Adipose tissue (tissue), 3 donors: ENCODE data around the gene COMMD8. TPM values are rescaled to one million over a fixed set of nuclear protein-coding genes. Genes with fewer than 3 reads are reported as not detected.

Source experiments
- H3K27ac ChIP-seq: one replicate; pipeline ENCODE4 v1.5.1; 2013; ENCODE audit warnings: low read depth, low read length
- WGBS, 3 donors: extraction: QIAGEN DNeasy Blood & Tissue Kit; methylation state at CpG; one replicate each; pipeline ENCODE4 v1.1.7; 2013; 5-methylcytosine and 5-hydroxymethylcytosine counted together
- polyA plus RNA-seq, 3 donors: library from polyadenylated mRNA; stranded (reverse); fragments of 200-250 nt; gene quantifications; one replicate each; pipeline ENCODE4 v1.2.3, GENCODE V29; 2013
- donor health status: healthy with polysubstance abuse.
- donor health status: Bipolar disorder and iron deficiency.
- donor health status: healthy.

The COMMD8 gene
- polyA plus RNA-seq, 3 donors, result 6.9 to 23.7 (median 8.4) TPM

- H3K27ac ChIP-seq, result no peak overlapping the region
- 93 to 95% (median 93%) methylated on average over 4 of the region's 4 CpGs for WGBS, 3 donors
Measured at GRCh38 chr4:47478804-47479203, 15.3 kb upstream of the COMMD8 start.

GRCh38 chr4:47475411-47475810 lies 11.9 kb upstream of the COMMD8 start:
- WGBS, 3 donors, result 80 to 95% (median 94%) methylated on average over 1 of the region's 1 CpG
- no peak overlapping the region for H3K27ac ChIP-seq

GRCh38 chr4:47474799-47475198 lies 11.3 kb upstream of the COMMD8 start:
- no peak overlapping the region for H3K27ac ChIP-seq
- 76 to 87% (median 83%) methylated on average over 4 of the region's 4 CpGs for WGBS, 3 donors

- 83 to 93% (median 84%) methylated on average over 3 of the region's 3 CpGs for WGBS, 3 donors
Measured at GRCh38 chr4:47473141-47473750, 9.7 kb upstream of the COMMD8 start.

GRCh38 chr4:47471591-47471990 lies 8.1 kb upstream of the COMMD8 start:
- WGBS, 3 donors, result 56 to 77% (median 70%) methylated on average over 2 of the region's 2 CpGs
- H3K27ac ChIP-seq, result no peak overlapping the region

More at GRCh38 chr4:47473141-47473750, 9.7 kb upstream of the COMMD8 start:
- no peak overlapping the region for H3K27ac ChIP-seq

- no peak overlapping the region for H3K27ac ChIP-seq
- 49 to 62% (median 60%) methylated on average over 4 of the region's 4 CpGs for WGBS, 3 donors
Measured at GRCh38 chr4:47471064-47471463, 7.6 kb upstream of the COMMD8 start.

GRCh38 chr4:47469951-47470350 lies 6.4 kb upstream of the COMMD8 start:
- no peak overlapping the region for H3K27ac ChIP-seq
- 76 to 91% (median 89%) methylated on average over 3 of the region's 3 CpGs for whole genome bisulfite sequencing, 3 donors

- WGBS, 3 donors, result 74 to 87% (median 83%) methylated on average over 6 of the region's 6 CpGs
- H3K27ac ChIP-seq, result no peak overlapping the region
Measured at GRCh38 chr4:47468706-47469365, 5.3 kb upstream of the COMMD8 start.

- no peak overlapping the region for H3K27ac ChIP-seq
- 31 to 45% (median 41%) methylated on average over 2 of the region's 2 CpGs for WGBS, 3 donors
Measured at GRCh38 chr4:47466056-47466785, 2.7 kb upstream of the COMMD8 start.

GRCh38 chr4:47465004-47465403 lies 1.5 kb upstream of the COMMD8 start:
- 49 to 74% (median 55%) methylated on average over 2 of the region's 2 CpGs for WGBS, 3 donors
- H3K27ac ChIP-seq, result no peak overlapping the region

GRCh38 chr4:47462799-47463234 lies 685 bp downstream of the COMMD8 start:
- no peak overlapping the region for H3K27ac ChIP-seq
- WGBS, 3 donors, result 8 to 9% (median 9%) methylated on average over 6 of the region's 6 CpGs

- 78 to 83% (median 83%) methylated on average over 4 of the region's 4 CpGs for WGBS, 3 donors
- H3K27ac ChIP-seq, result no peak overlapping the region
Measured at GRCh38 chr4:47451657-47452056, 11.8 kb downstream of the COMMD8 start.

- WGBS, 3 donors, result 95 to 97% (median 96%) methylated on average over 2 of the region's 2 CpGs
- no peak overlapping the region for H3K27ac ChIP-seq
Measured at GRCh38 chr4:47444031-47444430, 19.5 kb downstream of the COMMD8 start.

- WGBS, 3 donors, result 50 to 70% (median 60%) methylated on average over 5 of the region's 5 CpGs
- H3K27ac ChIP-seq, result no peak overlapping the region
Measured at GRCh38 chr4:47442980-47443379, 20.5 kb downstream of the COMMD8 start.

GRCh38 chr4:47434931-47435330 lies 28.6 kb downstream of the COMMD8 start:
- H3K27ac ChIP-seq, result no peak overlapping the region

GRCh38 chr4:47432749-47433148 lies 30.8 kb downstream of the COMMD8 start:
- 46 to 60% (median 47%) methylated on average over 1 of the region's 1 CpG for WGBS, 3 donors
- H3K27ac ChIP-seq, result no peak overlapping the region

GRCh38 chr4:47427935-47428334 lies 35.6 kb downstream of the COMMD8 start:
- no peak overlapping the region for H3K27ac ChIP-seq
- WGBS, 3 donors, result 56 to 68% (median 68%) methylated on average over 2 of the region's 2 CpGs

GRCh38 chr4:47425628-47426027 lies 37.9 kb downstream of the COMMD8 start:
- 93 to 95% (median 95%) methylated on average over 25 of the region's 25 CpGs for WGBS, 3 donors
- H3K27ac ChIP-seq, result no peak overlapping the region

- WGBS, 3 donors, result 23 to 69% (median 67%) methylated on average over 2 of the region's 2 CpGs
- no peak overlapping the region for H3K27ac ChIP-seq
Measured at GRCh38 chr4:47419296-47419695, 44.2 kb downstream of the COMMD8 start.
